Brain microvascular endothelial cell (primary cell): ENCODE results near the gene KARS1.

Source experiments
- DNase-seq: peaks from one replicate; pipeline ENCODE4 v3.0.0-alpha.2; 2020
- H3K27ac ChIP-seq: fragments of 250-450 bp; sonication (Bioruptor Pico); 2 replicates; pipeline ENCODE4 v1.5.1; 2020; ENCODE audit warnings: mild to moderate bottlenecking, moderate library complexity
- H3K27me3 ChIP-seq: fragments of 250-450 bp; sonication (Bioruptor Pico); replicated peaks from 2 replicates; pipeline ENCODE4 v1.5.1; 2020; ENCODE audit warnings: mild to moderate bottlenecking
- H3K36me3 ChIP-seq: fragments of 250-450 bp; sonication (Bioruptor Pico); replicated peaks from 2 replicates; pipeline ENCODE4 v1.5.1; 2020; ENCODE audit warnings: mild to moderate bottlenecking
- H3K4me3 ChIP-seq: 2 replicates; pipeline ENCODE4 v1.5.1; 2011; ENCODE audit warnings: low read depth, mild to moderate bottlenecking, control low read depth, low read length, moderate library complexity
- in situ Hi-C: cut with HindIII; loops from 2 replicates; pipeline ENCODE4 v1.10.0; 2017; ENCODE audit warnings: low sequenced_read_pairs, low pct_ligation_motif_present
- TF ChIP-seq, protein P1 (sequence below): IDR thresholded peaks from 2 replicates; pipeline ENCODE4 v1.5.1; 2011; ENCODE audit warnings: low read depth, mild to moderate bottlenecking, moderate library complexity, low read length, control low read depth, inconsistent platforms; ENCODE audit errors: missing control alignments

KARS1 gene

DNA sequence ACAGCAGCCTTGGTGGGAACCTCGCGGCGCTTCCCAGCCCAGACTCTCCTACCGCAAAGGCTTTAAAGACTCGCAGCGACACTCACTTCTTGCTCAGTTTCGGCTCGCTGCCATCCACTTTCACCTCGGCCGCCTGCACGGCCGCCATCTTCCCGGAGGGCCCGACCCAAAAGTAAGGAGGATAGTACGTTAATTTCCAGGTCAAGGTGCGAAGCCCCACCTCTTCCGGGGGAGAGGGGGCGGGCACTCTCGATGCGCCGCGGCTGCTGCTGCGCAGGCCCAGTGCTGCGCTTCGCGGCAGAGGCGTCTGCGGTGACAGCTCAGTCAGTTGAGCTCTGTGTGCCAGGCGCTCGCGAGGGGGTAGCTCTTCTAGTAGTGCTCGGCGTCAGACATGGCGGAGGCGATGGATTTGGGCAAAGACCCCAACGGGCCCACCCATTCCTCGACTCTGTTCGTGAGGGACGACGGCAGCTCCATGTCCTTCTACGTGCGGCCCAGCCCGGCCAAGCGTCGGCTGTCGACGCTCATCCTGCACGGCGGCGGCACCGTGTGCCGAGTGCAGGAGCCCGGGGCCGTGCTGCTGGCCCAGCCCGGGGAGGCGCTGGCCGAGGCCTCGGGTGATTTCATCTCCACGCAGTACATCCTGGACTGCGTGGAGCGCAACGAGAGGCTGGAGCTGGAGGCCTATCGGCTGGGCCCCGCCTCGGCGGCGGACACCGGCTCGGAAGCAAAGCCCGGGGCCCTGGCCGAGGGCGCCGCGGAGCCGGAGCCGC is at the start of gene KARS1, which contains the start of gene TERF2IP:
Gene KARS1, minus strand, starts transcription at position 174 of the 773 bp plus-strand sequence. Its CDS starts 26 bp downstream, at position 148.
Gene TERF2IP, plus strand, starts transcription at position 282 of the 773 bp plus-strand sequence. Its CDS starts 110 bp downstream, at position 392.
- TF ChIP-seq, protein P1, sequence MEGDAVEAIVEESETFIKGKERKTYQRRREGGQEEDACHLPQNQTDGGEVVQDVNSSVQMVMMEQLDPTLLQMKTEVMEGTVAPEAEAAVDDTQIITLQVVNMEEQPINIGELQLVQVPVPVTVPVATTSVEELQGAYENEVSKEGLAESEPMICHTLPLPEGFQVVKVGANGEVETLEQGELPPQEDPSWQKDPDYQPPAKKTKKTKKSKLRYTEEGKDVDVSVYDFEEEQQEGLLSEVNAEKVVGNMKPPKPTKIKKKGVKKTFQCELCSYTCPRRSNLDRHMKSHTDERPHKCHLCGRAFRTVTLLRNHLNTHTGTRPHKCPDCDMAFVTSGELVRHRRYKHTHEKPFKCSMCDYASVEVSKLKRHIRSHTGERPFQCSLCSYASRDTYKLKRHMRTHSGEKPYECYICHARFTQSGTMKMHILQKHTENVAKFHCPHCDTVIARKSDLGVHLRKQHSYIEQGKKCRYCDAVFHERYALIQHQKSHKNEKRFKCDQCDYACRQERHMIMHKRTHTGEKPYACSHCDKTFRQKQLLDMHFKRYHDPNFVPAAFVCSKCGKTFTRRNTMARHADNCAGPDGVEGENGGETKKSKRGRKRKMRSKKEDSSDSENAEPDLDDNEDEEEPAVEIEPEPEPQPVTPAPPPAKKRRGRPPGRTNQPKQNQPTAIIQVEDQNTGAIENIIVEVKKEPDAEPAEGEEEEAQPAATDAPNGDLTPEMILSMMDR = no peak
- in situ Hi-C loops = no loop called here
- Histone ChIP-seq H3K4me3 (peak within 1 kb of the TSS; percentile 97), H3K27me3 (no peaks in the 10 kb centered on the region), H3K36me3 (peaks cover 6% of the 10 kb centered on the region), H3K27ac (peak within 1 kb of the TSS; percentile 84)
- DNase-seq = peak; percentile 90

DNA sequence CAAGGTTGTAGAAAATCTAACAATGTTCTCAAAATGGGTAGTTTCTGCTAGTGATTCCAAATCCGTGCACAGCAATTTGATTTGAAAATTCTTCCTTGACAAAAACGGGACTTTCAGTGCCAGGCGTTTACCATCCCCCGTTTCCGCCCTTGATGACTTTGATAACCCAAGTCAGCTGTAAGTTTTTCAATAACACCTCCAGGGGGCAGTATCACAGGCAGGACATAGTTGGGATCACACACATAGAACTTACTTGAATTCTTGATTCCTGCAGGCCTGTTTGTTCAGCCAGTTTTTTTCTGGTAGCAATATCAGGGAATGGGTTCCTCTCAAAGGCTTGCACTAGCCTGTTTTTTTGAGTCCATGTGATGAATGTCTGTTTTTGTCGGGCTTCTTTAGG is 48.2 kb upstream of the KARS1 start:
- Histone ChIP-seq H3K27ac (no peak overlapping the region), H3K4me3 (no peak overlapping the region), H3K27me3 (no peaks in the 10 kb centered on the region), H3K36me3 (no peaks in the 10 kb centered on the region)
- no peak for DNase-seq
- in situ Hi-C loops = no loop called here
- TF ChIP-seq, protein P1 = peak; percentile 11

DNA sequence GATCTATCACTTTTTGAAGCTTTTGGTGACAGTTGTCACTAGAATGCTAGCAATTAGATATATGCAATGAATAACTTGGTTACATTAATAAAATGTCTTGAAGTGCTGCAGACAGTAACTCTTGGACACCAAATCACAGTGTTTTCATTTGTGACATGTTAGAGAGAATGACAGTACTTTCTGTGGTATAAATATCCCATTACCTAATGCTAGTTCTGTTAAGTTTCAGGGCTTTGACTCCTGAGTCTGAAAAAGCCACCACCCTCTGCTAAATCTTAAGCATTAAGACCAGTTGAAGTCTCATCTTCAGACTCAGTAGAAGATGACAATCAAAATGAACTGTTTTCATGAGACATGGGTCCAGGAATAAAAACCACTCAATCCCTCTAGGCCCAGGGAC is 39.9 kb upstream of the KARS1 start:
- TF ChIP-seq, protein P1 = no peak
- in situ Hi-C loops = no loop called here
- no peaks in the 10 kb centered on the region for H3K27me3 ChIP-seq

DNA sequence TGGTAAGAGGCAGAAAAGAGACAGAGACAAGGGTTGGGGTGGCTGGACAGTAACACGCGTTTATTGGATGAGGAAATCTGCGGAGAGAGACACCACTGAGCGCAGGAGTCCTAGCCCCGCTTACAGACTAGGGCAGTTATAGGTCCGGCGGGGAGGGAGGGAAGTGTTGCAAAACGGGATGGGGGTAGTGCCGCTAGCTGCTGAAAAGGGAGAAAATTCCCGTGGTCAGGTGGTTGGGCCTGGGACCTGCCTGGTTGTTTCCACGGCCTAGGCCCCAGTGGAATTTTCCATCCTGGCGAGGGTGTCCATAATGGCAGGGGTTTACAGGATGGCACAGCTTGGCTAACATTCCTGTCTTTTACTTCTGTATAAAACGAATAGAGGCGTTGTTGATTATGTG is 34.8 kb upstream of the KARS1 start:
- no peak for DNase-seq
- H3K27ac ChIP-seq = no peak overlapping the region
- no peaks in the 10 kb centered on the region for H3K27me3 ChIP-seq
- H3K36me3 ChIP-seq = no peaks in the 10 kb centered on the region
- H3K4me3 ChIP-seq = no peak overlapping the region
- TF ChIP-seq, protein P1 = no peak
- in situ Hi-C loops = no loop called here

More for the DNA sequence above, 39.9 kb upstream of the KARS1 start:
- Histone ChIP-seq H3K36me3 (no peaks in the 10 kb centered on the region), H3K4me3 (no peak overlapping the region), H3K27ac (no peak overlapping the region)
- DNase-seq = no peak

DNA sequence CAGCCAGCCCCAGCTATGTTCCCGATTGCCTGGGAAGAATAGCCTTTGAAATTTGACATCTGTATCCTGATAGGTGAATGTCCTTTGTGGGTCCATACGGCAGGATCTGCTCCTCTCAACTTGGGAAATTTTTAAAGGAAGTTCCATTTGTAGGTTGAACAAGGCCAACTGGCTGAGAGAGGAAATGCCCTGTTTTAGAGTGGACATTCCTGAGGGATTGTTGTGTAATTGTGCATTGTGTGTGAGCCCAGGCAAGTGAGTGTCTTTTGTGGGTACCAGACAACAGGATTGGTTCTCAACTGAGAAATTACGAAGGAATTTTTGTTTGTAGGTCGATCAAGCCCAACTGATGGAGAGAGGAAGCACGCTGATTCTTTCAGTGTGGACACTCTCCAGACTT is 31.9 kb upstream of the KARS1 start:
- Histone ChIP-seq H3K27ac (no peak overlapping the region), H3K36me3 (no peaks in the 10 kb centered on the region), H3K27me3 (no peaks in the 10 kb centered on the region), H3K4me3 (no peak overlapping the region)
- TF ChIP-seq, protein P1 = no peak
- in situ Hi-C loops = no loop called here
- no peak for DNase-seq

DNA sequence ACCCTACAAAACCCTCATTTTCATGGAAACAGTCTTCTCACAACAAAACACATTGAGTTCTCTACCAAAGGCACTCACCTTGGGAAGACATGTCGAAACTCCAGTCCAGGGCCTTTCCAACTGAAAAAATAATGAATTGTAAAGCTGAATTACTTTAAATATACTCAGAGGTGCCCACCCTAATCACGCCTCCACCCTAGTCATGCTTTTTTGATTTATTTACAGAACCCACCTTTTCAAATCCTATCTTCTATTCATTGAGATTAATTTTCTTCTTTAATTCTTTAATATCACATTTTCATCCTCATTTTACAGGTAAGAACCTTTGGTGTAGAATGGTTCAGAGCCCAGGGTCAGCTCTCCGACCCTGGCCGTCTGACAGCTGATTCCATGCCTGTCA is 29.4 kb upstream of the KARS1 start, which contains the start of gene CPHXL2:
Gene CPHXL2, minus strand, starts transcription at position 101 of the 400 bp plus-strand sequence. Its CDS starts 10 bp downstream, at position 91.
- in situ Hi-C loops = no loop called here
- no peak within 1 kb of the TSS for H3K27ac ChIP-seq
- TF ChIP-seq, protein P1 = no peak

More for the DNA sequence above, 29.4 kb upstream of the KARS1 start, which contains the start of gene CPHXL2:
- Histone ChIP-seq H3K27me3 (no peaks in the 10 kb centered on the region), H3K36me3 (no peaks in the 10 kb centered on the region), H3K4me3 (no peak within 1 kb of the TSS)
- DNase-seq = no peak
